ENCODE results near the gene EIF4EBP2.

Gene EIF4EBP2

DNA sequence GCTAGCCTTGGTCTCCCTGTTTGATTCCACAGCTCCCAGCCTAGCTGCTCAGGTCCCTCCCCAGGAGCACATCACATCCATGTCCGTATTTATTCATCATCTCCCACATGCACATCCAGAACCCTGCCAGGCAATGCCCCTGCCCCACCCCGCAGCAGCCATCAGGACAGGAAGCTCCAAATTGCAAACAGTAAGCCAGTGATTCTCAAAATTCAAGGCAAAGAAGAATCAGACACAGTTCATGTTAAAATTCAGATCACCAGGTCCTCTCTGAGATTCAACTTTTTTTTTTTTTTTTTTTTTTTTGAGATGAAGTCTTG lies 39.2 kb upstream of the EIF4EBP2 start:
- no peaks in the 10 kb centered on the region for H3K9me3 ChIP-seq (ENCODE audit: control insufficient read depth, insufficient read depth, low read length)
- H3K4me3 ChIP-seq (ENCODE audit: low read depth, low read length): no peak overlapping the region
- no peak overlapping the region for H3K27ac ChIP-seq (ENCODE audit: low read depth, low read length)
- no peaks in the 10 kb centered on the region for H3K27me3 ChIP-seq (ENCODE audit: control insufficient read depth, insufficient read depth, low read length)
- H3K4me1 ChIP-seq (ENCODE audit: control insufficient read depth, insufficient read depth, low read length): peaks cover 18% of the 10 kb centered on the region
- no peak overlapping the region for H3K9ac ChIP-seq (ENCODE audit: low read depth, low read length)
- no peaks in the 10 kb centered on the region for H3K36me3 ChIP-seq (ENCODE audit: control insufficient read depth, insufficient read depth, low read length)

DNA sequence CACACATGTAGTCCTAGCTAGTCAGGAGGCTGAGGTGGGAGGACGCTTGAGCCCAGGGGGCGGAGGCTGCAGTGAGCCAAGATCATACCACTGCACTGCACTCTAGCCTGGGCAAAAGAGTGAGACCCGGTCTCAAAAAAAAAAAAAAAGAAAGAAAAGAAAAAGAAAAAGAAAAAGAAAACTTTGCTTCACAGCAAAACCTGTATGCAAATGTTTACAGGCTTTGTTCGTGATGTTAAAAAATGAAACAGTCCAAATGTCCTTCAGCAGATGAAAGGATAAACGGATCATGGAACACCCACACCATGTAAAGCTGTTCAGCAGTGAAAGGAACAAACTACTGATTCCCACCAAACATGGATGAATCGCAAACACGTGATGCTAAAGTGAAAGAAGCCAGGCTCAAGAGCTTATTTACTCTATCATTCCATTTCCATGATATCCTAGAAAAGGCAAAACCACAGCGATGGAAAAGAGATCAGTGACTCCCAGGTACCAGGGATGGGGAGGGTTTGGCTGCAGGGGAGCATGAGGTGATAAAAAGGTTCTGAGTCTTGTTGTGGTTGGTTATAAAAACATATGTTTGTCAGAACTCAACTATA lies 36.6 kb upstream of the EIF4EBP2 start:
- H3K36me3 ChIP-seq (ENCODE audit: control insufficient read depth, insufficient read depth, low read length): no peaks in the 10 kb centered on the region
- no peak overlapping the region for H3K4me3 ChIP-seq (ENCODE audit: low read depth, low read length)
- no peaks in the 10 kb centered on the region for H3K27me3 ChIP-seq (ENCODE audit: control insufficient read depth, insufficient read depth, low read length)
- H3K9ac ChIP-seq (ENCODE audit: low read depth, low read length): no peak overlapping the region
- peaks cover 18% of the 10 kb centered on the region for H3K4me1 ChIP-seq (ENCODE audit: control insufficient read depth, insufficient read depth, low read length)
- H3K9me3 ChIP-seq (ENCODE audit: control insufficient read depth, insufficient read depth, low read length): no peaks in the 10 kb centered on the region
- no peak overlapping the region for H3K27ac ChIP-seq (ENCODE audit: low read depth, low read length)

- H3K9ac ChIP-seq (ENCODE audit: low read depth, low read length): no peak overlapping the region
- peaks cover 17% of the 10 kb centered on the region for H3K4me1 ChIP-seq (ENCODE audit: control insufficient read depth, insufficient read depth, low read length)
- peaks cover 4% of the 10 kb centered on the region for H3K36me3 ChIP-seq (ENCODE audit: control insufficient read depth, insufficient read depth, low read length)
- H3K9me3 ChIP-seq (ENCODE audit: control insufficient read depth, insufficient read depth, low read length): no peaks in the 10 kb centered on the region
- H3K27ac ChIP-seq (ENCODE audit: low read depth, low read length): peak overlapping the region; percentile 71
- no peaks in the 10 kb centered on the region for H3K27me3 ChIP-seq (ENCODE audit: control insufficient read depth, insufficient read depth, low read length)
- no peak overlapping the region for H3K4me3 ChIP-seq (ENCODE audit: low read depth, low read length)
These were observed 35.0 kb upstream of the EIF4EBP2 start for GRCh38 chr10:70368774-70369482.

DNA sequence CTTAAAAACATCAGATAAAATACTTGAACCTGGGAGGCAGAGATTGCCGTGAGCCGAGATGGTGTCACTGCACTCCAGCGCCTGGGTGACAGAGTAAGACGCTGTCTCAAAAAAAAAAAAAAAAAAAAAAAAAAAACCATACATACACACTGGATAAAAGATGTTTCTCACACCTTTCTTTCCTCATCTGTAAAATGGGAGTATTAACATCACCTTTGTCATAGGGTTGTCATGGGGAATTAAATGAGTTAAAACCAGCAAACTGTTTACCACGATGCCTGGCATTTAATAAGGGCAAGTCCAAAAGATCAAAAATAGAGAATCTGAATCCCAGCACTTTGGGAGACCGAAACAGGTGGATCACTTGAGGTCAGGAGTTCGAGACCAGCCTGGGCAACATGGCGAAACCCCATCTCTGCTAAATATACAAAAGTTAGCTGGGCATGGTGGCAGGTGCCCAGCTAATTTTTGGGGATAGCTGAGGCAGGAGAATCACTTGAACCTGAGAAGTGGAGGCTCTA lies 34.4 kb upstream of the EIF4EBP2 start:
- peak overlapping the region; percentile 71 for H3K27ac ChIP-seq (ENCODE audit: low read depth, low read length)
- peaks cover 7% of the 10 kb centered on the region for H3K36me3 ChIP-seq (ENCODE audit: control insufficient read depth, insufficient read depth, low read length)
- no peaks in the 10 kb centered on the region for H3K9me3 ChIP-seq (ENCODE audit: control insufficient read depth, insufficient read depth, low read length)
- H3K27me3 ChIP-seq (ENCODE audit: control insufficient read depth, insufficient read depth, low read length): no peaks in the 10 kb centered on the region
- H3K9ac ChIP-seq (ENCODE audit: low read depth, low read length): no peak overlapping the region
- no peak overlapping the region for H3K4me3 ChIP-seq (ENCODE audit: low read depth, low read length)
- H3K4me1 ChIP-seq (ENCODE audit: control insufficient read depth, insufficient read depth, low read length): peaks cover 12% of the 10 kb centered on the region

DNA sequence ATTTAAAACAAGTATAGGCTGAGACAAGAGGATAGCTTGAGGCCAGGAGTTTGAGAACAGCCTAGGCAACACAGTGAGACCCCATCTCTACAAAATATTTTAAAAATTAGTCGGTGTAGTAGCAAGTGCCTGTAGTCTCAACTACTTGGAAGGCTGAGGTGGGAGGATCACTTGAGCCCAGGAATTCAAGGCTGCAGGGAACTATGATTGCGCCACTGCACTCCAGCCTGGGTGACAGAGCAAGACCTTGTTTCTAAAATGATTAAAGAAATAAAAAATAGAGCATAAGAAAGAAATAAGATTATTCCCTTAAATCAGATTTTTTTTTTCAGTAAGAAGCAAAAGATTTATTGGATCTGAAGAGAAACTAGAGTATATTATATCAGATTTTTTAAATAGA lies 33.2 kb upstream of the EIF4EBP2 start:
- no peaks in the 10 kb centered on the region for H3K9me3 ChIP-seq (ENCODE audit: control insufficient read depth, insufficient read depth, low read length)
- H3K4me3 ChIP-seq (ENCODE audit: low read depth, low read length): no peak overlapping the region
- H3K36me3 ChIP-seq (ENCODE audit: control insufficient read depth, insufficient read depth, low read length): peaks cover 7% of the 10 kb centered on the region
- H3K9ac ChIP-seq (ENCODE audit: low read depth, low read length): no peak overlapping the region
- H3K4me1 ChIP-seq (ENCODE audit: control insufficient read depth, insufficient read depth, low read length): peaks cover 10% of the 10 kb centered on the region
- no peaks in the 10 kb centered on the region for H3K27me3 ChIP-seq (ENCODE audit: control insufficient read depth, insufficient read depth, low read length)
- H3K27ac ChIP-seq (ENCODE audit: low read depth, low read length): no peak overlapping the region

- Histone ChIP-seq H3K9ac (ENCODE audit: low read depth, low read length) (no peak overlapping the region), H3K27me3 (ENCODE audit: control insufficient read depth, insufficient read depth, low read length) (no peaks in the 10 kb centered on the region), H3K4me1 (ENCODE audit: control insufficient read depth, insufficient read depth, low read length) (peaks cover 10% of the 10 kb centered on the region), H3K36me3 (ENCODE audit: control insufficient read depth, insufficient read depth, low read length) (peaks cover 7% of the 10 kb centered on the region), H3K9me3 (ENCODE audit: control insufficient read depth, insufficient read depth, low read length) (no peaks in the 10 kb centered on the region), H3K27ac (ENCODE audit: low read depth, low read length) (no peak overlapping the region), H3K4me3 (ENCODE audit: low read depth, low read length) (no peak overlapping the region)
These were observed 32.1 kb upstream of the EIF4EBP2 start for GRCh38 chr10:70371846-70372245.

- no peak overlapping the region for H3K9ac ChIP-seq (ENCODE audit: low read depth, low read length)
- no peak overlapping the region for H3K4me3 ChIP-seq (ENCODE audit: low read depth, low read length)
- peaks cover 7% of the 10 kb centered on the region for H3K36me3 ChIP-seq (ENCODE audit: control insufficient read depth, insufficient read depth, low read length)
- H3K27ac ChIP-seq (ENCODE audit: low read depth, low read length): no peak overlapping the region
- peaks cover 4% of the 10 kb centered on the region; the same call in 1 of the 2 replicates for H3K4me1 ChIP-seq (ENCODE audit: control insufficient read depth, insufficient read depth, low read length)
- H3K9me3 ChIP-seq (ENCODE audit: control insufficient read depth, insufficient read depth, low read length): no peaks in the 10 kb centered on the region
- H3K27me3 ChIP-seq (ENCODE audit: control insufficient read depth, insufficient read depth, low read length): 0 out of 2 replicates have a peak, but pooled peaks cover under 1% of the 10 kb centered on the region
These were observed 28.9 kb upstream of the EIF4EBP2 start for GRCh38 chr10:70374775-70375614.

DNA sequence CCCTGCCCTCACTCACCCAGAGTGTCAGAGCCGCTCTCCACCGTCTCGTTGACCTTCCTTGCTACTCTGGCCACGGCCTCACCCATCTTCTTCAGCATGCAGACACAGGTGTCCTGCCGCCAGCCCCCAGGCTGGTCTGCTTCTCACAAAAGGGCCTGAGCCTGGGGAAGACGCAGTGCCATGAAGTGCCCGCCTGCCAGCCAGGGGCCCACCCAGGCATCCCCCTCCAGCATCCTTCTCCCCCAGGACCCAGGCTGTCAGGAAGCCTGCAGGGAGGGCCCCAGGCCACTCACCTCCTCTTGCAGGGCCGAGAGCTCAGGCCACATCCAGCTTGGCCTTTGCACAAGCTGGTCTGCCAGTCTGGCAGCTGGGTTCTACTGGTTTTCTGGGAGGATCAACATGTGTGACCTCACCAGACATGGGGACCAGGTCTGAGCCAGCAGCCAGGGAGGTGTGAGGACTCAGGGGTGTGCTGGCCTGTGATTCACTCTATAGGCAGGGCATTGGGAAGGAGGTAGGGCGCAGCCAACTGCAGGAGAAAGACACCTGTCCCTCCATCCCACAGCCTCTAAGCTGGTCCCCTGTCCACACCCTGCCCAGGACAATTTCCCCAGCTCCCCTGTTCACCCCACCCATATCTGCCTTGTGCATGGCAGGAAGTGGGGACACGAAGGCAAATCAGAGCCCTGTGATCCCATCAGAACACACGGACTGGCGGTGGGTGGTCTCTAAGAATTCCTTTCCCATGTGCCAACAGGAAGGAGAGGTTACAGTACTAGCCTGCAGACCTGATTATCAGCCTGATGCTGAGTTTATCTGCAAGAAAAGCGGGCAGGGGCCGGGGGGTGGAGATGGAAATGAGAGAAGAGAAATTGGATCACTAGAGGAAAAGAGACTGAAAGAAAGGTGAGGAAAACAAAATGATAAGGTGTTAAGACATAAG lies 27.2 kb upstream of the EIF4EBP2 start:
- Histone ChIP-seq H3K27ac (ENCODE audit: low read depth, low read length) (peak overlapping the region; percentile 28), H3K36me3 (ENCODE audit: control insufficient read depth, insufficient read depth, low read length) (peaks cover 7% of the 10 kb centered on the region), H3K4me3 (ENCODE audit: low read depth, low read length) (no peak overlapping the region), H3K9me3 (ENCODE audit: control insufficient read depth, insufficient read depth, low read length) (no peaks in the 10 kb centered on the region), H3K9ac (ENCODE audit: low read depth, low read length) (no peak overlapping the region), H3K4me1 (ENCODE audit: control insufficient read depth, insufficient read depth, low read length) (peaks cover 11% of the 10 kb centered on the region), H3K27me3 (ENCODE audit: control insufficient read depth, insufficient read depth, low read length) (peaks cover 17% of the 10 kb centered on the region)

DNA sequence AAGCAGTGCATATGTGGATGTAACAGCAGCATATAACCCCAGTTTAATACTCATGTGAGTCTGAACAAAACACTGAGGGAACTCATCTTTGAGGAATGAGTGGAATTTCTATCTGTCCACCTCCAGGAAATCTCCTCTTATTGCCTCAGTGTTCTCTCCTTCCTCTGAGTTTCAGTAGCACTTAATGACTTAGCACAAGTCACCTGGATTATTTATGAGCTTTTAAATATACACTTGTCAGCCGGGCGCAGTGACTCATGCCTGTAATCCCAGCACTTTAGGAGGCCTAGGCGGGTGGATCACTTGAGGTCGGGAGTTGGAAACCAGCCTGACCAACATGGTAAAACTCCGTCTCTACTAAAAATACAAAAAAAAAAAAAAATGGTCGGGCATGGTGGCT lies 25.8 kb upstream of the EIF4EBP2 start:
- no peak overlapping the region for H3K4me3 ChIP-seq (ENCODE audit: low read depth, low read length)
- H3K36me3 ChIP-seq (ENCODE audit: control insufficient read depth, insufficient read depth, low read length): peaks cover 7% of the 10 kb centered on the region
- peak overlapping the region; percentile 40 for H3K27ac ChIP-seq (ENCODE audit: low read depth, low read length)
- no peak overlapping the region for H3K9ac ChIP-seq (ENCODE audit: low read depth, low read length)
- H3K9me3 ChIP-seq (ENCODE audit: control insufficient read depth, insufficient read depth, low read length): no peaks in the 10 kb centered on the region
- peaks cover 11% of the 10 kb centered on the region for H3K4me1 ChIP-seq (ENCODE audit: control insufficient read depth, insufficient read depth, low read length)
- H3K27me3 ChIP-seq (ENCODE audit: control insufficient read depth, insufficient read depth, low read length): peaks cover 20% of the 10 kb centered on the region

DNA sequence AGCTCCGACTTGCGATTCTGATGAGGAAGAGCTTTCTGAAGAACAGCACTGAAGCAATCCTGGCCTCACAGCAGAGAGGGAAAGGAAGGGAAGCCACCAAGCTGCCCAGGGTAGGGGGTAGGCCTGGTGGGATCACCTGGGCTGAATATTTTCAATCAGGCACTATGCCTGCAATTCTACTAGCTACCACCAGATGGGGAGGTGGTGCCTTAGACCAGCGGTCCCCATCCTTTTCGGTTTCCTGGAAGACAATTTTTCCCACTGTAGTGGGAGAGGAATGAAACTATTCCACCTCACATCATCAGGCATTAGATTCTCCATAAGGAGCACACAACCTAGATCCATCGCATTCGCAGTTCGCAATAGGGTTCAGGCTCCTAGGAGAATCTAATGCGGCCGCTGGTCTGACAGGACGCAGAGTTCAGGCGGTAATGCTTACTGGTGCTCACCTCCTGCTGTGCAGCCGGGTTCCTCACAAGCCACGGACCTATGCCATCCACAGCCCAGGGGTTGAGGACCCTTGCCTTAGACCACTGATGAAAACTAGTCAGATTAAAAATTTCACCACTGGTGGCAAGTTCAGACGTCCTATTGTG lies 24.3 kb upstream of the EIF4EBP2 start:
- Histone ChIP-seq H3K27me3 (ENCODE audit: control insufficient read depth, insufficient read depth, low read length) (peaks cover 20% of the 10 kb centered on the region), H3K4me1 (ENCODE audit: control insufficient read depth, insufficient read depth, low read length) (peaks cover 13% of the 10 kb centered on the region), H3K4me3 (ENCODE audit: low read depth, low read length) (no peak overlapping the region), H3K9me3 (ENCODE audit: control insufficient read depth, insufficient read depth, low read length) (no peaks in the 10 kb centered on the region), H3K36me3 (ENCODE audit: control insufficient read depth, insufficient read depth, low read length) (no peaks in the 10 kb centered on the region; the same call in 1 of the 2 replicates), H3K9ac (ENCODE audit: low read depth, low read length) (no peak overlapping the region), H3K27ac (ENCODE audit: low read depth, low read length) (no peak overlapping the region)

All from HUES48 (cell line).